Rectal smooth muscle tissue (tissue), 1 donor: ENCODE data around the gene CXXC1.
"Not testable (repeated sequence)": the region's sequence is repeated elsewhere in the genome, so short reads cannot be mapped to it uniquely, and the experiment has no call there.

Experiments
- H3K27ac ChIP-seq: one replicate; pipeline ENCODE4 v1.7.0; 2013; ENCODE audit warnings: low read depth, low read length, inconsistent platforms
- H3K27me3 ChIP-seq: one replicate; pipeline ENCODE4 v1.7.0; 2013; ENCODE audit warnings: low read length; ENCODE audit not compliant: control insufficient read depth, insufficient read depth
- H3K36me3 ChIP-seq: one replicate; pipeline ENCODE4 v1.7.0; 2013; ENCODE audit warnings: low read length; ENCODE audit not compliant: control insufficient read depth, insufficient read depth
- H3K4me1 ChIP-seq: one replicate; pipeline ENCODE4 v1.7.0; 2013; ENCODE audit warnings: low read length; ENCODE audit not compliant: control insufficient read depth, insufficient read depth
- H3K4me3 ChIP-seq: one replicate; pipeline ENCODE4 v1.7.0; 2013; ENCODE audit warnings: low read length
- H3K9ac ChIP-seq: one replicate; pipeline ENCODE4 v1.7.0; 2013; ENCODE audit warnings: low read length

Gene CXXC1

GRCh38 chr18:50288348-50289107, 1.0 kb upstream of the CXXC1 start:
- not testable (repeated sequence) for H3K4me1 ChIP-seq, H3K27me3 ChIP-seq
- Histone ChIP-seq H3K4me3 (peak overlapping the region; percentile 98), H3K9ac (peak overlapping the region; percentile 86), H3K36me3 (peaks cover 14% of the 10 kb centered on the region), H3K27ac (peak overlapping the region; percentile 82)

DNA sequence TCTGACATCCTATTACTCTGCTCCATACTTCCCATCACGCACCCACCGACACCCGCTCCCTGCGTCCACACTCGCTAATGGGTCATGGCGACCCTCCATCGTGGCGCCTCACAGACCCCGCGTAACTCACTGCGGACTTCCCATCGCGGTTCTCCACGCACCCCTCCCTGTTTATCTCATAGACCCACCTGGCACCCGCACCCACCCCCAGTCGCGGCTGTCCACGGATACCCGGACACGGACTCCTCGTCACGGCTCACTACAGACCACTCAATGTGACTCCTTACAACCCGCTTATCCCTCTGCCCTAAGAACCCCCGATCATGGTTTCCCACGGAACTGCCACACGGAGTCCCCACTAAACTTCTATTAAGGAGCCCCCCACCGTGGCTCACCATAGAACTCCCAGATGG, 458 bp downstream of the CXXC1 start:
- peaks cover under 1% of the 10 kb centered on the region for H3K4me1 ChIP-seq
- no peaks in the 10 kb centered on the region for H3K27me3 ChIP-seq
- H3K36me3 ChIP-seq = peaks cover 15% of the 10 kb centered on the region

DNA sequence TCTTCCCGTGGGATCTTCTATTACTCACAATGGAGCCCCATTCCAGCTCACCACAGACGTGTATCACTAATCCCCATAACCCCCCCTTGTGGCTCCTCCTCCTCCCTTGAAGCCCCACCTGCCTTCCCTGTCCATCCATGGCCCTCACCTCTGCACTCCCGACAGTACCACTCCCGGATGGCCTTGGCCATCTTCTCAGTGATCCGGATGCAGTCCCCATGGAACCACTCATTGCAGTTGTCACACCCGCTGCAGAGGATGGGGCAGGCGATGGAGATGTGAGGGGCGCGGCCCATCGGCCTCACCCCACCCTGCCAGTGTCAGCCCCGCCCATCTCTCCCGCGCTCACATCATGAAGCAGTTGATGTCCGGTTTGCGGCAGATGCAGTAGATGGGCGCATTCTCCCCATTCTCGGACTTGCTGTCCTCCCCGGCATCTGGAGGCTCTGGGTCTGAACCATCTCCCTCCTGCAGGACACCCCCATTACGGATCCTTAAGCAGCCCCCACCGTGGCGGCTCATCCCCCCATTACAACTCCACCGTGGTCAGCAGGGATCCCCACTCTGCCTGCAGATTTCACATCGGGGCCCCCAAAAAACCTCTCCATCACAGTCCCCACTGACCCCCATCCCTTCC, 983 bp downstream of the CXXC1 start:
- H3K9ac ChIP-seq = no peak overlapping the region
- H3K27ac ChIP-seq = peak overlapping the region; percentile 73
- no peaks in the 10 kb centered on the region for H3K27me3 ChIP-seq

More for the DNA sequence above, 458 bp downstream of the CXXC1 start:
- H3K9ac ChIP-seq = peak overlapping the region; percentile 67
- peak overlapping the region; percentile 98 for H3K4me3 ChIP-seq
- H3K27ac ChIP-seq = peak overlapping the region; percentile 73

DNA sequence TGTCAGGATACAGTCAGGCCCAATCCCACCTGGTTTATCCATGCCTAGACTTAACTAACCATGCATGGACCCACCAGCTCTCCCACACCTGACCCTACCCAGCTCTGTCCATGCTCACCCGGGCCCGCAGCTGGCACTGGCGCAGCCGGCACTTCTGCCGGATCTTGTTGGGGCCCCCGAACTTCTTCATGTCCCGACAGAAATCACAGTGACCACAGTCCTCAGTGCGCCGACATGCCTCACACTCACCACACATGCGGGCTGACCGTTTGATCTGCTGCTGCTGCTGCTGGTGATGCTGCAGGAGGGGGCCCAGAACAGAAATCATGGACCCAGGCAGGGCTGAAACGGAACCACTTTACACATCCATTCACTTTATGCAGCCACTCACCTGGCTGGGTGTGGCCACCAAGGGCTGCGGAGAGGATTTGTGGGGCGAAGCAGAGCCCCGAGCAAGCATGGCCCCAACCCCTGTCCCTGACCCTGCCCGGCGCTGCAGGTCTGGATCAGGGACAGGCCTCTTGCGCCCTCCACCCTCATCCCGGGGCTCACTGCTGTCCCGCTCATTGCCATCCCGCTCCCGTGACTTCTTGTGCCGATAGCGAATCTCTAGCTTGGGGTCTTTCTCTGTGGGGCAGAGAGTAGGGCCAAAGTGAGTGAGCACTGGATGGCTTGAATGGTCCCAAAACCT, 1.7 kb downstream of the CXXC1 start:
- Histone ChIP-seq H3K27me3 (no peaks in the 10 kb centered on the region), H3K27ac (no peak overlapping the region), H3K36me3 (peaks cover 15% of the 10 kb centered on the region), H3K4me3 (no peak overlapping the region), H3K9ac (no peak overlapping the region), H3K4me1 (peaks cover 3% of the 10 kb centered on the region)

More for the DNA sequence above, 983 bp downstream of the CXXC1 start:
- H3K36me3 ChIP-seq = peaks cover 15% of the 10 kb centered on the region
- H3K4me3 ChIP-seq = peak overlapping the region; percentile 98
- peaks cover 2% of the 10 kb centered on the region for H3K4me1 ChIP-seq

DNA sequence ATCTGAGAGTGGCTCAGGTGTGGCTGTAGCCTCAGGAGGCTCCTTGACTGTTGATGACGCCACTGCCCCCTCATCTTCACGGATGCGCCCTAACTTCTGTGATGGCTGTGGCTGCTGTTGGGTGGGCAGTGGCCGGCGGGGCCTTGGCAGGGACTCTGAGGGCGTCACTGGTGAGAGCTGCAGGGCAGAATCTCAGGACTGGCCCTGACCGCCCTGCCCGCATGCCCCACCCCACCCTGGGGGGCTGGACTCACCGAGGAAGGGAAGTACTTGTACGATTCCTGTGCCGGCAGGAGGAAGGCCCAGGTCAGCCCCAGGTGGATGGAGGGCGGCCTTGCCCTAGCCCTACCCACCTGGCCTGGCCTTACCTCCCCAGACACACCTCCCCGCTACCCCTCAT, 2.4 kb downstream of the CXXC1 start:
- H3K27me3 ChIP-seq = no peaks in the 10 kb centered on the region
- H3K4me3 ChIP-seq = no peak overlapping the region
- no peak overlapping the region for H3K9ac ChIP-seq
- H3K36me3 ChIP-seq = peaks cover 15% of the 10 kb centered on the region
- peaks cover 10% of the 10 kb centered on the region for H3K4me1 ChIP-seq
- H3K27ac ChIP-seq = no peak overlapping the region

GRCh38 chr18:50284255-50284885, 3.1 kb downstream of the CXXC1 start:
- Histone ChIP-seq H3K4me1 (peaks cover 12% of the 10 kb centered on the region), H3K9ac (no peak overlapping the region), H3K36me3 (peaks cover 15% of the 10 kb centered on the region), H3K27ac (no peak overlapping the region), H3K27me3 (no peaks in the 10 kb centered on the region), H3K4me3 (no peak overlapping the region)

DNA sequence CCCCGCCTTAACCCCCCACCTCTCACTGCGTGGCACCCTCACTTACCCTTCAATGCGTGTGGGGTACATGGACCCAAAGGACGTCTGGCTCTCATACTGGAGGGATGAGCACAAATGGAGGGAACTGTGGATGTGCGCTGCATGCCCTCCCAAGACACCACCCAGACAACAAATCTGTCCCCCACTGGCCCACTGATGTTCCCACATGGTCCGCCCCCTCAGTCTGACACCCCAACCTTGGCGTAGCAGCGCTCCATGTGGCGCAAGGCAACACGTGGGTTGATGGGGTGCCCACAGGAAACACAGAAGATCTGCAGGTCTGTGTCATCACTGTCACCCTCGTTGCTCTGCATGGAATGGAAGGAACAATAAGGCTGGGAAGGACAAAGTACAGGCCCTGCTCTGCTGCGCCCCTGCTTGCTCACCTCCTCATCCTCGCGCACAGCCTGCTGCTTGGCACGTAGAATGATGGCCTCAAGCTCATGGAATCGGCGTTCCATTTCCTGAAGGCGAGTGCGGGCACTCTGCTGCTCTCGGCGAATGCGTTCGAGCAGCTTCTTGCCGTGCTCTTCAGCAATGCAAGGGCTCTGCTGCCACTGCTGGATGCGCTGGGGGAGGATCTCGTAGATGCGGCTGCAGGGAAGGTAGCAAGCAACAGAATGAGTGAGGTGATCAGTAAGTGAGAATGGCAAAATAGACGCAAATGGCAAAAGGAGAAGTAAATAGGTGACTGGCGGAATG, 3.9 kb downstream of the CXXC1 start:
- peaks cover 18% of the 10 kb centered on the region for H3K36me3 ChIP-seq
- H3K27ac ChIP-seq = no peak overlapping the region
- peaks cover 12% of the 10 kb centered on the region for H3K4me1 ChIP-seq
- H3K27me3 ChIP-seq = no peaks in the 10 kb centered on the region
- H3K4me3 ChIP-seq = no peak overlapping the region
- H3K9ac ChIP-seq = no peak overlapping the region

- no peak overlapping the region for H3K9ac ChIP-seq
- H3K36me3 ChIP-seq = peaks cover 18% of the 10 kb centered on the region
- H3K27me3 ChIP-seq = no peaks in the 10 kb centered on the region
- H3K4me1 ChIP-seq = peaks cover 12% of the 10 kb centered on the region
- H3K4me3 ChIP-seq = no peak overlapping the region
- H3K27ac ChIP-seq = no peak overlapping the region
Observed at GRCh38 chr18:50282521-50283335, 4.8 kb downstream of the CXXC1 start.

GRCh38 chr18:50281972-50282520, 5.4 kb downstream of the CXXC1 start:
- H3K4me1 ChIP-seq = peaks cover 12% of the 10 kb centered on the region
- peak overlapping the region; percentile 90 for H3K27ac ChIP-seq
- H3K9ac ChIP-seq = peak overlapping the region; percentile 13
- H3K36me3 ChIP-seq = peaks cover 18% of the 10 kb centered on the region
- H3K27me3 ChIP-seq = no peaks in the 10 kb centered on the region
- H3K4me3 ChIP-seq = peak overlapping the region; percentile 99

DNA sequence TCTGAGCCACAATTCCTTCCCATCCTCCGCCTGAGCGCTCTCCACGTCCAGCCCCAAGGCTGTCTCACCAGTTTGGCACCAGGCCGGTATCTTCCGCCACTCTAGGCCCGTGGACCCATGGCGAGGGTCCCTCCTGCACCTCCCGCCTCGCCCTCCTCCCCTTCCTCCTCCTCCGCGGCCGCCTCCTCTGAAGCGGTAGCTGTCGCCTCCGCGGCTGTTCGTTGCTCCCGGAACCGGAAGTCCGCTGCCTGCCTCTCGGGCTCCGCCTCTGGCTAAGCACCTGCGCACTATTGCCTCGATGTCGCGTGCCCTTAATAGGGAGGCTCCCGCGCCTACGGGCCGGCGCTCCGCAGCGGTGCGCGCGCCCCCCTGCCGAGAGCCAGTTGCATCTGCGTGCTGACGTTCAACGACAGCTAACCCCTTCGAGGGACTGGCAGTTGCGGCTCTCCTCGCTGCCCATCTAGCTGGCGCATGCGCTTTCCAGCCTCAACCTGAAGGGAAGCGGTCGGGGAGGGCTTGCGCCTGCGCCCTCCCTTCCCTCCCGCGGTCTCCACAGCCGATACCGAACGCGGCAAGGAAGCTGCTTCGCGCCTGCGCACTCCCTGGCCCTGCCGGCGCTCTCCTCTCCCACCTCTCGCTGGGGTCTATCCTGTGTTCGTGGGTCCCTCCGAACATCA, 6.1 kb downstream of the CXXC1 start, which contains the start of gene MBD1:
TSS of gene MBD1 (minus strand) at position 229 of the 677 bp plus-strand sequence. CDS start 1,531 bp downstream, outside the sequence.
- Histone ChIP-seq H3K4me1 (peaks cover 12% of the 10 kb centered on the region), H3K9ac (peak within 1 kb of the TSS; percentile 99), H3K36me3 (peaks cover 25% of the 10 kb centered on the region), H3K27me3 (no peaks in the 10 kb centered on the region), H3K4me3 (peak within 1 kb of the TSS; percentile 99), H3K27ac (peak within 1 kb of the TSS; percentile 90)
